ENCODE measurements around the gene ESF1. TPM values are rescaled to one million over a fixed set of nuclear protein-coding genes. Genes with fewer than 3 reads are reported as not detected.

Gene ESF1
- total and polyA plus RNA-seq, 2 experiments from 2014 or later, result 20.5 to 71.7 TPM

DNA sequence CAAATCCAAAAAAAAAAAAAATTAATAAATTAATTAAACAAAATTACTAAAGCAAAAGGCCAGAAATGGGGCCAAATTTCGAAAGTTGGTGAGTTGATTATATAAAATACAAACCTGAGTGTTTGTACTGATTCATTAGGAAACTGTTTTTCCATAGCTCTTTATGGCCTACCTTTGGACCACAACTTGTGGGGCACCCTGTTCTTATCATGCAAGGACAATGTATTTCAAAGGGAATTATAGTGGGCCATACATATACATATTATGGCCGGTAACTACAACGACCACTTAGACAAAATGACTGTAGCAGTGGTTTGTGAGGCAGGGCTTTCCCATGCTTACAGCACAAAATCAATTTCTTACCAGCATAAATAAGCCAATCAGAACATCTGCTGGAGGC is 69.5 kb downstream of the ESF1 start:
- H3K36me3 ChIP-seq (ENCODE audit: insufficient read depth), result peaks cover 30% of the 10 kb centered on the region

More for the DNA sequence above, 69.5 kb downstream of the ESF1 start:
- Mint-ChIP-seq H3K27me3 (ENCODE audit: insufficient read depth, low read depth, poor library complexity) (no peaks in the 10 kb centered on the region), H3K4me3 (no peak overlapping the region), H3K4me1 (peaks cover 12% of the 10 kb centered on the region; the same call in 2 of the 3 replicates), H3K9me3 (peaks cover 20% of the 10 kb centered on the region; the same call in 1 of the 3 replicates), H3K27ac (no peak overlapping the region), H3K36me3 (ENCODE audit: low read depth) (peaks cover 75% of the 10 kb centered on the region)
- Histone ChIP-seq H3K27me3 (ENCODE audit: insufficient read depth) (no peaks in the 10 kb centered on the region), H3K79me2 (replicated peaks; ENCODE audit: insufficient read depth) (0 out of 2 replicates have a peak, but pooled peaks cover 4% of the 10 kb centered on the region), H3K4me3 (no peak overlapping the region), H3F3A (replicated peaks; ENCODE audit: low read depth) (no peaks in the 10 kb centered on the region), H2AFZ (no peak overlapping the region), H3K27ac (ENCODE audit: low read depth) (0 out of 2 replicates have a peak overlapping the region, but pooled peaks have one; percentile 4), H3K9me2 (ENCODE audit: insufficient read depth) (no peaks in the 10 kb centered on the region), H3K4me1 (ENCODE audit: insufficient read depth) (peaks cover 21% of the 10 kb centered on the region), H3K4me2 (no peak overlapping the region), H4K20me1 (replicated peaks; ENCODE audit: insufficient read depth) (no peaks in the 10 kb centered on the region)
- TF ChIP-seq EZH2phosphoT487 (IDR thresholded peaks at IDR 0.05; ENCODE audit: unreplicated experiment) (no peak), ETS1 (IDR thresholded peaks at IDR 0.05) (no peak), CREB1 (CRISPR knock-in tag; IDR thresholded peaks at IDR 0.05; ENCODE audit: low read depth) (no peak), ZNF331 (CRISPR knock-in tag; IDR thresholded peaks at IDR 0.05; ENCODE audit: low read depth) (no peak), REST (IDR thresholded peaks at IDR 0.05; ENCODE audit: unreplicated experiment) (no peak), CTCF (conservative IDR thresholded peaks at IDR 0.05; ENCODE audit: low read depth in 2 of 2) (no peak), NANOG (IDR thresholded peaks at IDR 0.05; ENCODE audit: borderline replicate concordance) (no peak)
- DNase-seq (ENCODE audit: low spot score) (no peak), ATAC-seq (no peak)
